Ovary (tissue), 9 donors: ENCODE measurements around the gene HRH2. TPM values are rescaled to one million over a fixed set of nuclear protein-coding genes. Genes with fewer than 3 reads are reported as not detected.

Source experiments
- DNase-seq, 5 donors: peaks; one replicate each; pipeline ENCODE4 v3.0.0-alpha.2; 2019 to 2020
- H3K27ac ChIP-seq, 2 donors: fragments of 200-600 bp; one replicate each; pipeline versions ENCODE4 v1.5.1 to v1.8.0; 2019 to 2022
- H3K27me3 ChIP-seq: fragments of 200-600 bp; one replicate; pipeline ENCODE4 v1.8.0; 2022
- H3K36me3 ChIP-seq: fragments of 200-600 bp; sonication (generic); one replicate; pipeline ENCODE4 v1.5.1; 2019
- H3K4me1 ChIP-seq: one replicate; pipeline ENCODE4 v1.8.1; 2013; ENCODE audit warnings: mild to moderate bottlenecking, moderate library complexity; ENCODE audit not compliant: insufficient read depth
- H3K4me3 ChIP-seq: fragments of 200-600 bp; sonication (generic); one replicate; pipeline ENCODE4 v1.5.1; 2017
- H3K9me3 ChIP-seq, 2 donors: fragments of 200-600 bp in 1 of 2; sonication (generic) in 1 of 2; one replicate each; pipeline versions ENCODE4 v1.5.1 to v1.8.1; 2013 to 2019; ENCODE audit warnings: mild to moderate bottlenecking in 1 of 2, moderate library complexity in 1 of 2
- EP300 ChIP-seq: sonication (generic); formaldehyde crosslinking; IDR thresholded peaks from one replicate; pipeline ENCODE4 v1.6.1; 2017; ENCODE audit warnings: antibody characterized with exemption
- POLR2A ChIP-seq: fragments of 450-650 bp; IDR thresholded peaks from one replicate; pipeline ENCODE4 v1.6.1; 2017; ENCODE audit warnings: antibody characterized with exemption, mild to moderate bottlenecking, moderate library complexity
- WGBS, 3 donors: extraction: QIAGEN DNeasy Blood & Tissue Kit in 1 of 3; methylation state at CpG; one replicate each; pipeline versions ENCODE4 v1.1.5 to v1.1.7; 2013 to 2017; 5-methylcytosine and 5-hydroxymethylcytosine counted together
- intact Hi-C, 4 donors: fragments of 100-400 bp; cut with DNase I; formaldehyde crosslinking; loops; one replicate each; pipeline versions ENCODE4 v1.11.0 to v1.15.1; 2022 to 2023
- polyA plus RNA-seq, 2 donors: library from polyadenylated mRNA; stranded (reverse); fragments of 200-250 nt in 1 of 2; fragments of 350-450 nt in 1 of 2; fragmentation: Illumina TruSeq in 1 of 2; extraction: RNeasy Lipid Tissue Mini Kit (QIAGEN cat#74804) in 1 of 2; gene quantifications; one replicate each; pipeline ENCODE4 v1.2.3, GENCODE V29; 2013 to 2014
- total RNA-seq, 7 donors: library from RNA; depleted of rRNA in 2 of 7; stranded (reverse); fragments of >200 nt in 2 of 7; fragmentation: NEBNext Ultra II Directional in 3 of 7; extraction: Animal tissue kit (Norgen Biotek cat#: 25700) in 3 of 7; gene quantifications; one replicate each; pipeline versions ENCODE4 v1.1.0 to v1.2.4, GENCODE V29; 2016 to 2023
- TF ChIP-seq, protein P1 (sequence below), 3 donors: fragments of 450-650 bp in 2 of 3; fragments of 200-600 bp in 1 of 3; IDR thresholded peaks; one replicate each; pipeline versions ENCODE4 v1.5.1 to v1.8.0; 2016 to 2022; ENCODE audit warnings: antibody characterized with exemption in 3 of 3, mild to moderate bottlenecking in 1 of 3
- donor health status: DM: no; HTN: no; CAD: no; lungs with moderate emphysema.
- donor health status: DM: no; HTN: no; CAD: no.
- donor health status: Bipolar disorder and iron deficiency.
- donor health status: DM: yes; HTN: yes; CAD: no.
- donor health status: DM: no; HTN: no; CAD: no.
- donor health status: DM: yes; HTN: yes; CAD: no.

The HRH2 gene
- total and polyA plus RNA-seq, 9 donors: 0.23 to 3.3 (median 1.2) TPM

DNA sequence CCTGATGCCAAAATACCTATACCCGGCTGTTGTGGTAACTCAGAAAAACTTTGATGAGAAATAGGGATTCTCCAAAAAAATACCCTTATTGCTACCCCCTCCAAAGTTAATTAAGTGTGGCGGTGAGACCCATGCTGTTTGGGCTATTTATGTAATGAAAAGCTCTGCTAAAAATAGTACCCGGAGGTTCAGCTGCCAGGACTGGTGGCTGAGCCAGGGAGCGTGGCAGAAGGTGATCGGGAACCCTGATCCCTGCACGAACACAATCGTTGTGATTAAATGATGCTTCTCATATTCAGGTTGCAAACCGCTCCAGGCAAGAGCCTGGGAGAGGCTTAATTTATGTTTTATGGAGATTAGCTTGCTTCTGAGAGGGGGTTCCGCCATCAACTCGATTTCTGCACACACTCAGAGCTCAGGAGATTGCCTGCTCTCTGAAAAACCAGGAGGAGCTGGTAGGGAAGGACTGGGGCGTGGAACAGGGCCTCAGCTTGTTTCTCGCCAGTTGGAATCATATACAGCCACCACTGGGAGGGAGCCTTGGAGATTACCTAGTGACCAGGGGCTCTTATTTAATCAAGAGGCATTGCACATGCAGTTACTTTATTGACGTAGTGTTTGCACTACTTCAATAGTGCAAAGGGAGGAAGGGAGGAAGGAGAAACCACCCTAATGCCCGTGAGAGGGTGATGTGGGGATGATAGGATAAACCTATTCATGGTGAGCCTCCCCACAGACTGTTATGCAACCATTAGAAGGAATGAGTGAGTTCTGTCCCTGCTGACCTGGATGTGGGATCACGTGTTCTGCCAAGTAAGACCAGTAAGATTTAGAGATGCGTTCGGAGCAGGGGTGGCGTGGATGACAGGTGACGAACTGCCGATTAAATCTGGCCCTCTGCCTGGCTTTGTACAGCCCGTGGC lies 23.4 kb downstream of the HRH2 start:
- no peak overlapping the region for H3K27ac ChIP-seq
- intact Hi-C loops: no loop called here
- TF ChIP-seq POLR2A: no peak
- TF ChIP-seq, protein P1, sequence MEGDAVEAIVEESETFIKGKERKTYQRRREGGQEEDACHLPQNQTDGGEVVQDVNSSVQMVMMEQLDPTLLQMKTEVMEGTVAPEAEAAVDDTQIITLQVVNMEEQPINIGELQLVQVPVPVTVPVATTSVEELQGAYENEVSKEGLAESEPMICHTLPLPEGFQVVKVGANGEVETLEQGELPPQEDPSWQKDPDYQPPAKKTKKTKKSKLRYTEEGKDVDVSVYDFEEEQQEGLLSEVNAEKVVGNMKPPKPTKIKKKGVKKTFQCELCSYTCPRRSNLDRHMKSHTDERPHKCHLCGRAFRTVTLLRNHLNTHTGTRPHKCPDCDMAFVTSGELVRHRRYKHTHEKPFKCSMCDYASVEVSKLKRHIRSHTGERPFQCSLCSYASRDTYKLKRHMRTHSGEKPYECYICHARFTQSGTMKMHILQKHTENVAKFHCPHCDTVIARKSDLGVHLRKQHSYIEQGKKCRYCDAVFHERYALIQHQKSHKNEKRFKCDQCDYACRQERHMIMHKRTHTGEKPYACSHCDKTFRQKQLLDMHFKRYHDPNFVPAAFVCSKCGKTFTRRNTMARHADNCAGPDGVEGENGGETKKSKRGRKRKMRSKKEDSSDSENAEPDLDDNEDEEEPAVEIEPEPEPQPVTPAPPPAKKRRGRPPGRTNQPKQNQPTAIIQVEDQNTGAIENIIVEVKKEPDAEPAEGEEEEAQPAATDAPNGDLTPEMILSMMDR (IDR thresholded peaks at IDR 0.05): no peak
- no peak for TF ChIP-seq EP300
- no peak overlapping the region for H3K4me3 ChIP-seq
- no peaks in the 10 kb centered on the region for H3K36me3 ChIP-seq
- no peaks in the 10 kb centered on the region for H3K9me3 ChIP-seq
- 43 to 57% (median 50%) methylated on average over 21 of the region's 21 CpGs for WGBS, 3 donors
- no peaks in the 10 kb centered on the region for H3K27me3 ChIP-seq
- H3K4me1 ChIP-seq: no peaks in the 10 kb centered on the region
- DNase-seq: no peak

GRCh38 chr5:175681968-175682340 lies 24.1 kb downstream of the HRH2 start:
- Histone ChIP-seq H3K36me3 (no peaks in the 10 kb centered on the region), H3K4me3 (no peak overlapping the region), H3K27ac (no peak overlapping the region), H3K4me1 (no peaks in the 10 kb centered on the region), H3K9me3 (no peaks in the 10 kb centered on the region), H3K27me3 (no peaks in the 10 kb centered on the region)
- TF ChIP-seq EP300: no peak
- TF ChIP-seq POLR2A: no peak
- TF ChIP-seq, protein P1 (IDR thresholded peaks at IDR 0.05): no peak
- no peak for DNase-seq
- WGBS, 3 donors: 36 to 50% (median 36%) methylated on average over 12 of the region's 12 CpGs
- intact Hi-C loops: no loop called here

DNA sequence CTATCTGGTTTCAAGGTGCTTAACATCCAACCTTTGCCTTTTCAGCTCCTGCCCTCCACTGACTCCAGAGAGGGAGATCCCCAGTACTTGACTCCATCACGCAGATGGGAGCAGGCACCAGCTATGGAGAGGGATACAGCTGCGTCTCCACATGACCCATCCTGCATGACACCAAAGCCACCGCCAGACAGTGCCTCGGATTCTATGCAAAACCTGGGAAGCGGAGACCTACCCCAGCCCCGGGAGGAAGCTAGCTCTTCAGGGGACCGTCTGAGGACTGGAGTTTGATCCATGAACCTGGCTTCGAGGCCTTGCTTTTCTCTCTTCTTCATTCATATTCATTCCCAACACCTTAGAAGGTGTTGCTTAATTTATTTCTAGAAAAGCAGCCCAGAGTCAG lies 24.8 kb downstream of the HRH2 start:
- TF ChIP-seq, protein P1 (IDR thresholded peaks at IDR 0.05): no peak
- TF ChIP-seq POLR2A: no peak
- no peak for TF ChIP-seq EP300
- Histone ChIP-seq H3K9me3 (no peaks in the 10 kb centered on the region), H3K27me3 (no peaks in the 10 kb centered on the region), H3K4me3 (no peak overlapping the region), H3K4me1 (no peaks in the 10 kb centered on the region), H3K36me3 (no peaks in the 10 kb centered on the region), H3K27ac (no peak overlapping the region)
- DNase-seq: no peak
- 86 to 91% (median 88%) methylated on average over 8 of the region's 8 CpGs for WGBS, 3 donors
- intact Hi-C loops: no loop called here

- no peak for TF ChIP-seq EP300
- TF ChIP-seq, protein P1 (IDR thresholded peaks at IDR 0.05): no peak
- 93 to 94% (median 94%) methylated on average over 15 of the region's 15 CpGs for whole genome bisulfite sequencing, 3 donors
- no peaks in the 10 kb centered on the region for H3K4me1 ChIP-seq
- H3K27me3 ChIP-seq: no peaks in the 10 kb centered on the region
- intact Hi-C loops: no loop called here
- no peaks in the 10 kb centered on the region for H3K36me3 ChIP-seq
- DNase-seq: no peak
- H3K27ac ChIP-seq: no peak overlapping the region
- H3K9me3 ChIP-seq: no peaks in the 10 kb centered on the region
- no peak overlapping the region for H3K4me3 ChIP-seq
Observed at GRCh38 chr5:175683231-175683630, 25.4 kb downstream of the HRH2 start.
